ENCODE results near the gene OTOG. TPM values are rescaled to one million over a fixed set of nuclear protein-coding genes. Genes with fewer than 3 reads are reported as not detected.

Gene OTOG
- total RNA-seq, 2 experiments from 2014 or later = not detected

DNA sequence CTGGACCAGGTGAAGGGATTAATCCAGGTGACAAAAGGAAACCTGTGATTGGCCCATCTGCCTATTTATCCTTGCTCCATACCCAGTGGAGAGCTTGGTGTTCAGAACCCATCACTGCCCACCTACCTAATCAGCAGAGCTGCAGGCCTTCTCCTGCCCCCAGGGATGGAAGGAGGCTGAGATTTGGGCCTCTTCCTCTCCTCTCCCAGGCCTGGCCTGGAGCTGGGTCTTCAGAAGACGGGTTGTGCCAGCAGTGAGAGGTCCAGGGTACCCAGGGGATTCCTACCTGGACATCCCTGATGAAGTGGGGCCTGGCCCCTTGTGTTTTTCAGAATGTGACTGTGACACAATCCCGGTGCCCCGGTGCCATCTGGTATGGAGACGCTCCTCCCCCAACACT, 92.0 kb downstream of the OTOG start:
- H3K4me1 Mint-ChIP-seq (ENCODE audit: low read depth) = no peaks in the 10 kb centered on the region
- POLR2A ChIA-PET = no interaction called here
- no peak for ATAC-seq

GRCh38 chr11:17639781-17640180, 92.7 kb downstream of the OTOG start:
- H3K4me3 Mint-ChIP-seq = no peak overlapping the region
- ChIA-PET CTCF (no interaction called here), POLR2A (no interaction called here)
- no peaks in the 10 kb centered on the region for H3K27me3 Mint-ChIP-seq
- TF ChIP-seq CTCF (IDR thresholded peaks at IDR 0.05) = no peak
- no peaks in the 10 kb centered on the region for H3K36me3 Mint-ChIP-seq (ENCODE audit: low read depth)
- H3K9me3 Mint-ChIP-seq = no peaks in the 10 kb centered on the region
- ATAC-seq (no peak), DNase-seq (no peak)
- no peaks in the 10 kb centered on the region for H3K4me1 Mint-ChIP-seq (ENCODE audit: low read depth)
- intact Hi-C loops (cut with micrococcal nuclease) = no loop called here
- no peak overlapping the region for H3K27ac Mint-ChIP-seq

More for the DNA sequence above, 92.0 kb downstream of the OTOG start:
- TF ChIP-seq CTCF (IDR thresholded peaks at IDR 0.05) = no peak
- Mint-ChIP-seq H3K36me3 (ENCODE audit: low read depth) (no peaks in the 10 kb centered on the region), H3K4me3 (no peak overlapping the region), H3K9me3 (no peaks in the 10 kb centered on the region), H3K27ac (no peak overlapping the region), H3K27me3 (no peaks in the 10 kb centered on the region)
- DNase-seq = no peak
- intact Hi-C loops (cut with micrococcal nuclease) = no loop called here
- CTCF ChIA-PET = no interaction called here

GRCh38 chr11:17640493-17641164, 93.6 kb downstream of the OTOG start:
- Mint-ChIP-seq H3K9me3 (no peaks in the 10 kb centered on the region), H3K36me3 (ENCODE audit: low read depth) (no peaks in the 10 kb centered on the region), H3K4me1 (ENCODE audit: low read depth) (no peaks in the 10 kb centered on the region), H3K27ac (no peak overlapping the region), H3K27me3 (no peaks in the 10 kb centered on the region), H3K4me3 (no peak overlapping the region)
- TF ChIP-seq CTCF (IDR thresholded peaks at IDR 0.05) = no peak
- ATAC-seq = no peak
- intact Hi-C loops (cut with micrococcal nuclease) = no loop called here
- POLR2A ChIA-PET = no interaction called here
- CTCF ChIA-PET = no interaction called here
- DNase-seq = no peak

GRCh38 chr11:17641792-17642350, 94.8 kb downstream of the OTOG start:
- Mint-ChIP-seq H3K4me3 (no peak overlapping the region), H3K27me3 (no peaks in the 10 kb centered on the region), H3K36me3 (ENCODE audit: low read depth) (no peaks in the 10 kb centered on the region), H3K27ac (no peak overlapping the region), H3K9me3 (no peaks in the 10 kb centered on the region), H3K4me1 (ENCODE audit: low read depth) (no peaks in the 10 kb centered on the region)
- ChIA-PET CTCF (no interaction called here), POLR2A (no interaction called here)
- DNase-seq (no peak), ATAC-seq (no peak)
- intact Hi-C loops (cut with micrococcal nuclease) = no loop called here
- TF ChIP-seq CTCF (IDR thresholded peaks at IDR 0.05) = no peak

GRCh38 chr11:17642370-17642769, 95.3 kb downstream of the OTOG start:
- CTCF ChIA-PET = no interaction called here
- Mint-ChIP-seq H3K27ac (no peak overlapping the region), H3K9me3 (no peaks in the 10 kb centered on the region), H3K27me3 (no peaks in the 10 kb centered on the region), H3K4me1 (ENCODE audit: low read depth) (no peaks in the 10 kb centered on the region), H3K36me3 (ENCODE audit: low read depth) (no peaks in the 10 kb centered on the region), H3K4me3 (no peak overlapping the region)
- no peak for TF ChIP-seq CTCF (IDR thresholded peaks at IDR 0.05)
- intact Hi-C loops (cut with micrococcal nuclease) = no loop called here
- no peak for ATAC-seq
- POLR2A ChIA-PET = no interaction called here
- DNase-seq = no peak
